CD4-positive, alpha-beta T cell (primary cell): Measurements from ENCODE around the gene KCNMA1. TPM values are rescaled to one million over a fixed set of nuclear protein-coding genes. Genes with fewer than 3 reads are reported as not detected.

Source experiments
- ATAC-seq: fragments of 200-7000 bp; cut with Tn5 transposase; one replicate; pipeline ENCODE4 v1.10.0; 2022; ENCODE audit warnings: mild to moderate bottlenecking; ENCODE audit not compliant: poor library complexity
- CTCF ChIA-PET: fragments of 350-600 bp; sonication (Branson Sonifier 250); formaldehyde crosslinking; loops from one replicate; lab custom pipeline; 2021; ENCODE audit warnings: antibody characterized with exemption, inconsistent platforms; lab: Charles Lee
- POLR2A ChIA-PET: fragments of 350-600 bp; sonication (Branson Sonifier 250); formaldehyde crosslinking; loops from one replicate; lab custom pipeline; 2021; ENCODE audit warnings: antibody characterized with exemption, inconsistent platforms; lab: Charles Lee
- DNase-seq, 14 experiments: peaks; one replicate each; pipeline ENCODE4 v3.0.0-alpha.2; 2013 to 2020; ENCODE audit warnings: mixed read lengths in 2 of 14
- H3K27ac ChIP-seq, 2 donors: one replicate each; pipeline versions ENCODE4 v1.5.1 to v1.7.0; 2013; ENCODE audit warnings: low read length in 2 of 2, low read depth in 1 of 2, mild to moderate bottlenecking in 1 of 2
- H3K27me3 ChIP-seq, 2 experiments: 1 replicate in 1 of 2; 2 replicates in 1 of 2; pipeline versions ENCODE4 v1.6.1 to v1.7.0; 2013; ENCODE audit warnings: low read length in 2 of 2, control low read depth in 1 of 2, mild to moderate bottlenecking in 1 of 2, moderate library complexity in 1 of 2; ENCODE audit not compliant: insufficient read depth in 2 of 2, control insufficient read depth in 1 of 2
- H3K36me3 ChIP-seq: one replicate; pipeline ENCODE4 v1.6.1; 2013; ENCODE audit warnings: low read length, control low read depth; ENCODE audit not compliant: insufficient read depth
- H3K4me1 ChIP-seq: one replicate; pipeline ENCODE4 v1.6.1; 2013; ENCODE audit warnings: low read length, control low read depth; ENCODE audit not compliant: insufficient read depth
- H3K4me3 ChIP-seq: one replicate; pipeline ENCODE4 v1.5.1; 2013; ENCODE audit warnings: mild to moderate bottlenecking, low read length, moderate library complexity
- H3K9me3 ChIP-seq, 2 experiments: 1 replicate in 1 of 2; 2 replicates in 1 of 2; pipeline versions ENCODE4 v1.6.1 to v1.7.0; 2013; ENCODE audit warnings: low read length in 2 of 2, mild to moderate bottlenecking in 2 of 2, control low read depth in 1 of 2, moderate library complexity in 1 of 2; ENCODE audit not compliant: control insufficient read depth in 1 of 2, insufficient read depth in 1 of 2
- H3K27ac Mint-ChIP-seq: one replicate; pipeline ENCODE4 v1.8.0; 2020; ENCODE audit warnings: mixed read lengths
- H3K27me3 Mint-ChIP-seq: one replicate; pipeline ENCODE4 v1.8.0; 2021; ENCODE audit warnings: mixed read lengths
- H3K36me3 Mint-ChIP-seq: one replicate; pipeline ENCODE4 v1.8.0; 2021; ENCODE audit warnings: low read depth, mixed read lengths
- H3K4me1 Mint-ChIP-seq: one replicate; pipeline ENCODE4 v1.8.0; 2021; ENCODE audit warnings: low read depth, mixed read lengths
- H3K4me3 Mint-ChIP-seq: one replicate; pipeline ENCODE4 v1.8.0; 2020; ENCODE audit warnings: mild to moderate bottlenecking, mixed read lengths
- H3K9me3 Mint-ChIP-seq: one replicate; pipeline ENCODE4 v1.8.0; 2020; ENCODE audit warnings: mixed read lengths
- intact Hi-C, 2 experiments: fragments of 100-400 bp; cut with DNase I in 1 of 2; cut with micrococcal nuclease in 1 of 2; formaldehyde crosslinking; loops; one replicate each; pipeline versions ENCODE4 v1.15.1 to v1.9.0; 2023 to 2025; cut with DNase I, micrococcal nuclease
- total RNA-seq, 174 experiments: library from RNA in 2 of 174; stranded (reverse) in 2 of 174; gene quantifications; one replicate each; pipeline ENCODE4 v1.2.3 and lab custom pipeline; 2021 to 2026
- TF ChIP-seq, protein P1 (sequence below): fragments of 200-600 bp; IDR thresholded peaks from one replicate; pipeline ENCODE4 v1.8.0; 2022; ENCODE audit warnings: antibody characterized with exemption, mild to moderate bottlenecking

Gene KCNMA1
- total RNA-seq, 2 experiments from 2014 or later = not detected

DNA sequence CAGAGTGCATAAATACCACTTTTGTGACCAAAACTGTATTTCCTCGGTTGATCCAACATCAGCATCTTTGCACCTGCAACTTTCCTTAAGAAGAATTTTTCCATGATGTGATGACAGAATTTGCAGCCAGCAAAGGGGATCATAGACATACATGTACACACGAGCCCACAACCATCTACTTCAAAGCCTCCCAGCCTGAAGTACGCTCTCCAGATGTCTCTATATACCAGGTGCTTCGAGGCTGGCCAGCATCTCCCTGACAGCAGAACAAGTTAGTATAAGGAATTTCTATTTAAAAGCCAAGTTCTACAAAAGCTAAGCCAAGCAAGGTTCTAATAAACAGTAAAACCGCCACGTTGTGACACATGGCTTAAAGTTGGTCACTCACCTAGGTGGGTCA lies 328.5 kb downstream of the KCNMA1 start:
- Mint-ChIP-seq H3K27ac (no peak overlapping the region), H3K9me3 (no peaks in the 10 kb centered on the region), H3K4me3 (no peak overlapping the region), H3K27me3 (peaks cover 11% of the 10 kb centered on the region), H3K4me1 (no peaks in the 10 kb centered on the region), H3K36me3 (no peaks in the 10 kb centered on the region)
- TF ChIP-seq, protein P1, sequence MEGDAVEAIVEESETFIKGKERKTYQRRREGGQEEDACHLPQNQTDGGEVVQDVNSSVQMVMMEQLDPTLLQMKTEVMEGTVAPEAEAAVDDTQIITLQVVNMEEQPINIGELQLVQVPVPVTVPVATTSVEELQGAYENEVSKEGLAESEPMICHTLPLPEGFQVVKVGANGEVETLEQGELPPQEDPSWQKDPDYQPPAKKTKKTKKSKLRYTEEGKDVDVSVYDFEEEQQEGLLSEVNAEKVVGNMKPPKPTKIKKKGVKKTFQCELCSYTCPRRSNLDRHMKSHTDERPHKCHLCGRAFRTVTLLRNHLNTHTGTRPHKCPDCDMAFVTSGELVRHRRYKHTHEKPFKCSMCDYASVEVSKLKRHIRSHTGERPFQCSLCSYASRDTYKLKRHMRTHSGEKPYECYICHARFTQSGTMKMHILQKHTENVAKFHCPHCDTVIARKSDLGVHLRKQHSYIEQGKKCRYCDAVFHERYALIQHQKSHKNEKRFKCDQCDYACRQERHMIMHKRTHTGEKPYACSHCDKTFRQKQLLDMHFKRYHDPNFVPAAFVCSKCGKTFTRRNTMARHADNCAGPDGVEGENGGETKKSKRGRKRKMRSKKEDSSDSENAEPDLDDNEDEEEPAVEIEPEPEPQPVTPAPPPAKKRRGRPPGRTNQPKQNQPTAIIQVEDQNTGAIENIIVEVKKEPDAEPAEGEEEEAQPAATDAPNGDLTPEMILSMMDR = no peak
- Histone ChIP-seq H3K27me3 (no peaks in the 10 kb centered on the region), H3K4me3 (no peak overlapping the region), H3K4me1 (no peaks in the 10 kb centered on the region), H3K36me3 (no peaks in the 10 kb centered on the region), H3K27ac (no peak overlapping the region), H3K9me3 (no peaks in the 10 kb centered on the region)
- no peak for ATAC-seq
- DNase-seq = no peak
- ChIA-PET POLR2A (no interaction called here), CTCF (no interaction called here)
- intact Hi-C loops = no loop called here

- ChIA-PET POLR2A (no interaction called here), CTCF (no interaction called here)
- Mint-ChIP-seq H3K27ac (no peak overlapping the region), H3K9me3 (no peaks in the 10 kb centered on the region), H3K4me3 (no peak overlapping the region), H3K27me3 (peaks cover 18% of the 10 kb centered on the region), H3K4me1 (no peaks in the 10 kb centered on the region), H3K36me3 (no peaks in the 10 kb centered on the region)
- intact Hi-C loops = no loop called here
- no peaks in the 10 kb centered on the region for H3K27me3 ChIP-seq
- no peak overlapping the region for H3K4me3 ChIP-seq
- H3K27ac ChIP-seq = no peak overlapping the region
- no peaks in the 10 kb centered on the region for H3K4me1 ChIP-seq
- H3K36me3 ChIP-seq = no peaks in the 10 kb centered on the region
- DNase-seq (no peak), ATAC-seq (no peak)
- TF ChIP-seq, protein P1 = no peak
- H3K9me3 ChIP-seq = no peaks in the 10 kb centered on the region
Observed at GRCh38 chr10:77308084-77308732, 329.4 kb downstream of the KCNMA1 start.

DNA sequence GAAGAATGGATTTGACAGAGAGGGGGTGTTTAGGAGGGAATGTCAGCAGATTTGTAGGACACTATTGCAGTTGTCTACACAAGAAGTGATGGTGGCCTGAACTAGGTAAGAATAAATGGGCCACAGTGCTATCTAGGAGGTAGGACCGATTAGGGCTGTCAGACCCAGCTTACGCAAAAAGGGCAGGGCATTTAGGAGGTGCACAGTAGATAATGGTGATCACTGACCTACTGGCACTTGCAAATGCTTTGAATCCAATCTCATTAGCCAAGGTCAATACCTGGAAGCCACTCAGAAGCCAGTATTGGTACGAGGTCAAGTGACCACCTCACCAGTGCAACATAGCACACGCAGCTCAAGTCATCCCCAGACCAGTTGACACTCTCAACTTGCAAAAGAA lies 330.9 kb downstream of the KCNMA1 start:
- H3K36me3 Mint-ChIP-seq = no peaks in the 10 kb centered on the region
- no peaks in the 10 kb centered on the region for H3K4me1 ChIP-seq
- ChIA-PET POLR2A (no interaction called here), CTCF (no interaction called here)
- intact Hi-C loops = no loop called here
- H3K27me3 Mint-ChIP-seq = peaks cover 14% of the 10 kb centered on the region
- DNase-seq (no peak), ATAC-seq (no peak)
- TF ChIP-seq, protein P1 = no peak
- H3K27me3 ChIP-seq = peaks cover 0 to 2% of the 10 kb centered on the region in 2 experiments
- no peak overlapping the region for H3K4me3 ChIP-seq
- H3K4me3 Mint-ChIP-seq = no peak overlapping the region
- H3K9me3 Mint-ChIP-seq = no peaks in the 10 kb centered on the region
- no peak overlapping the region for H3K27ac Mint-ChIP-seq
- H3K9me3 ChIP-seq = no peaks in the 10 kb centered on the region
- H3K4me1 Mint-ChIP-seq = no peaks in the 10 kb centered on the region
- no peaks in the 10 kb centered on the region for H3K36me3 ChIP-seq
- H3K27ac ChIP-seq = no peak overlapping the region
